T-helper 2 cell (primary cell): ENCODE data around the gene TEX28.
"Not testable (repeated sequence)": the region's sequence is repeated elsewhere in the genome, so short reads cannot be mapped to it uniquely, and the experiment has no call there.

Source experiments
- DNase-seq, 5 experiments: peaks; one replicate each; pipeline versions ENCODE4 v3.0.0 to v3.0.0-alpha.2; 2012 to 2022

Gene TEX28

DNA sequence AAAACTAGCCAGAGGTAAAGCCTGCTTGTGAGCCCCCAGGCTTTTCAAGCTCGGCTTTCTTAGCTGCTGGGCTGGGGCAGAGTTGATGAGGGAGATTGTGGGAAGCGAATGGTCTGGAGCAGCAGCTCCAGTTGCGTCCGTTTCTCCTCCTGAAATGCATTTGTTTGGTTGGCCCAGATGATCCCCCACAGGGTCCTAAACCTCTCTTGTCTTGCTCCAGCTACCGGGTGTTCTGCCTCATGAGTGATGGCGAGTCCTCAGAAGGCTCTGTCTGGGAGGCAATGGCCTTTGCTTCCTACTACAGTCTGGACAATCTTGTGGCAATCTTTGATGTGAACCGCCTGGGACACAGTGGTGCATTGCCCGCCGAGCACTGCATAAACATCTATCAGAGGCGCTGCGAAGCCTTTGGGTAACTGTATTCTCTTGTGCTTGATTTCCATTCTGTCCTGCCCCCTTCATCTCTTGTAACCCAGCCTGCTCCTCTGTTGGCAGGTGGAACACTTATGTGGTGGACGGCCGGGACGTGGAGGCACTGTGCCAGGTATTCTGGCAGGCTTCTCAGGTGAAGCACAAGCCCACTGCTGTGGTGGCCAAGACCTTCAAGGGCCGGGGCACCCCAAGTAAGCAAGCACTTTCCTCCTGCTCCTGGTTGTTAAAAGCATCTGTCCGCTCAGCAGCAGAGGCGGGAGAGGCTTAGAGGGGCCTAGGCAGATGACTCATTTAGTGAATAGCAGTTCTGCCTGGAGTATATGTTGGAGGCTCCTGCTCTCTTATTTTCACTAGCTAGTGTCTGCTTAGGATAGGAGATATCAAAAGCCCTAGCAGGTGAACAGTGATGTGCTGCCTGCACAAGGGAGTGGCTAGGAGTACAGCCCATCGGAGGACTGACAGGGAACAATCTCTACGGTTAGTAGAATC is 16.0 kb upstream of the TEX28 start:
- no peak for DNase-seq

DNA sequence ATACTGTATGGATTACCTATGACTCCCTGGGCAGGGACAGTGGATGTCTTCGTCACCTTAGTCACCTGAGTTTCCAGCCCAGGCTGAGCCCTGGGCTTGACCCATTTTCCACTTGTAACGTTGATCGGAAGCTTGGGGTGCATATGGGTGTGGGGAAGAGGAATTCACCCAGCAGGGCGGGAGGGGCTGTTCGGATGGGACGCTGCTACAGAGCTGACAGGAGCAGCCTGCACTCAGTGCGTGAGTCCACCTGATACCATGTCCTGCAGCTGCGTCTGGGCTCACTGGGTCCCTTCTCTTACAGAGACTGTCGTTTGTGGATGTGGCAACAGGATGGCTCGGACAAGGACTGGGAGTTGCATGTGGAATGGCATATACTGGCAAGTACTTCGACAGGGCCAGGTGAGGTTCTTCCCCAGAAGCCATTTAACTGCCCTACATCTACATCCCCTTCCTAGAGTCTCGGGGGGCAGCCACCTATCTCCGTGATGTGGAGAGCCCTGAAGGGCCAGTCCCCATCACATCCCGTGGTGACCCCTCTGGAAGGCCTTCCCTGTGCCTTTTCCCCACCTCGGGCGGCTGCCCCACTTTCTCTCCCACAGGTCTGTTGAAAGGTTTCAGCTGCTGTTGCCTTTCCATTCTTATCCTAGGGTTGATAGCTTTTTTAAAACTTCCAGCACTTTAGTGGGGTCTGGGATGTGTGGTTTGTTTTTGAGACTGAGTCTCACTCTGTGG is 14.3 kb upstream of the TEX28 start:
- DNase-seq: no peak

DNA sequence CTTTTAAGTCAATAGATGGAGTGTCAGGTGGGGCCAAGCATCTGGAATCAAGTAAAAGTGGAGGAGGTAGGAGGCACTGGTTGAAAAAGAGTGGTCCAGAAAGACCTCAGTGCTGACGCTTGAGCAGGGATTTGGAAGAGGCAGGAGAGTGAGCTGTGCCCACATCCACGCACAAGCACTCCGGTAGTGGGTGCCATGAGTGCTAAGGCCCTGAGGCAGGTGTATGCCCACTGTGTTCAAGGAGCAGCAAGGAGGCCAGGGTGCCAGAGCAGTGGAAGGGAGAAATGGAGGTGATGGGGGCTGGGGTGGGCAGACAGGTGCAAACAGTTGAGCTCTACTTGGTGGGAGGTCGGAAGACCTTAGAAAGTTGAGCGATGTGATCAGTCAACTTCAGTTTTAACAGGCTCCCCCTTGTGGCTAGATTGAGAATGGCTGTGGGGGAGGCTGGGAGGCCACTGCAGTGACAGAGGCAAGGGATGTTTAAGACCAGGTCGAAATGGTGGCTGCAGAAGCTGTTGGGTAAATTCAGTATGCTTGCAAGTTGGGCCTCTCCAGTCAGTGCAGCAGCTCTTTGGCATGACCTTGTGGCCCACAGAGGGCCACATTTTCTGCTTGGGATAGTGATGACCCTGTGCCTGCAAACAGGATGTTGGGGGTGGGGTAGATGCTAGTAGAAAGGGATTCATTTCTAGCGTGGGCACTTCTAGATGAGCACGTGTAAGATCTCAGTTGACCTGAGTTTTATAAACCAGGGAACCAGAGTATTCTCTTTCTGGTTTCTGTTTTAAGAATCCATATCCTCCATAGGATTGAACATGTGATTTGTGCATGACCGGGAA is 13.4 kb upstream of the TEX28 start:
- DNase-seq: peak; percentile 33 to 79 (median 67)

- no peak for DNase-seq
Measured at GRCh38 chrX:154307202-154307601, 12.3 kb upstream of the TEX28 start.

DNA sequence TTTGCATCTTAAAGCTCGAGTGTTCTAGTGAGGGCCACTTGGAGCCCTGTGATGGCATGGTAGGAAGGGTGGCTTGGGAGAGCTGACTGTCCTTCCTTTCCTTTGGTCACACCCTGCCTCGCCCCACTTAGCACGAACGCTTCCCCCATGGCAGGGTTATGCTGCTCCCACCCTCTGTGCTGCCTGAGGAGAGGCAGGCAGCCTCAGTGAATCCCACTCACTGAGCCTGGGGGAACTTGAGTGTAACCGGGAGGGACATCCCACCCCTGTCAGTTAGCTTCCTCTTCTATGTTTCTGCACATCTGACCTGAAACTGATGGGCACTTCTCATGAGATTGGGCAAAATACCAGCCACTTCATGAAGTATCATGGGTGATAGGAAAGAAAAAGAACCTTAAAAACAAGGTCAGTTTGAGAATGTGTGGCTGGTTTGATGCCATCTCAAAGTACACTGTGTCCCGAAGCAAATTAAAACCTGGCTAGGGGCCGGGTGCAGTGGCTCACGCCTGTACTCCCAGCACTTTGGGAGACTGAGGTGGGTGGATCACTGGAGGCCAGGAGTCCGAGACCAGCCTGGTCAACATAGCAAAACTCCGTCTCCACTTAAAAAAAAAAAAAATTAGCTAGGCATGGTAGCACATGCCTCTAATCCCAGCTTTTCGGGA is 10.7 kb upstream of the TEX28 start:
- no peak for DNase-seq

DNA sequence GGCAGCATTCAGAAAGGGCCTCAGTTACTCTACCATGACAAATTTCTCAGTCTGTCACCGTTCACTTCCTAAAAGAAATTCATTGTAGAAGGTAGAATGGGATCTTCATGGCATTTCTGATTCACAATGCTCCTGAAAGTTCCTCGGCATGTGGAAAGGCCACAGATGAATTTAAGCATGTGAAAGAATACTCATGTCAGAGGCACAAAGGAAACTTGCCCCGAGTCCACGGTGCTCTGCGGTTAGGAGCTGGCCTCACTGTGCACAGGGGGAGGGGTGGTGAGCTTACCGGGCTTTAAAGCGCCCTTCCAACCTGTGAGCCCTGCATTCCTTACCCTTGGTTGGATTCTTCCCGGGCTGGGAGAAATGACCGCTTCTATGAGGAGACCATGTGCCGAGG is 9.9 kb upstream of the TEX28 start:
- DNase-seq: no peak

GRCh38 chrX:154303476-154303875 is 8.6 kb upstream of the TEX28 start:
- no peak for DNase-seq

- not testable (repeated sequence) for DNase-seq
Measured at GRCh38 chrX:154302998-154303397, 8.1 kb upstream of the TEX28 start.

- DNase-seq: no peak
Measured at GRCh38 chrX:154300816-154301215, 5.9 kb upstream of the TEX28 start.

DNA sequence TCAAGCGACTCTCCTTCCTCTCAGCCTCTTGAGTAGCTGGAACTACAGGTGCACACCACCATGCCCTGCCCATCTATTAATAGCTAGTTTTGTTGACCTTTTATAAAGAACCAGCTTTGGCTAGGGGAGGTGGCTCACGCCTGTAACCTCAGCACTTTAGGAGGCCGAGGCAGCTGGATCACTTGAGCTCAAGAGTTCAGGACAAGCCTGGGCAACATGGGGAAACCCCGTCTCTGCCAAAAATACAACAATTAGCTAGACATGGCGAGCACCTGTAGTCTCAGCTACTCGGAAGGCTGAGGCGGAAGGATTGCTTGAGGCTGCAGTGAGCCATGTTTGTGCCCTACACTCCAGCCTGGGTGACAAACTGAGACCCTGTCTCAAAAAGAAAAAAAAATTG is 3.4 kb upstream of the TEX28 start:
- DNase-seq: no peak

- no peak for DNase-seq
Measured at GRCh38 chrX:154296731-154297130, 1.8 kb upstream of the TEX28 start.

DNA sequence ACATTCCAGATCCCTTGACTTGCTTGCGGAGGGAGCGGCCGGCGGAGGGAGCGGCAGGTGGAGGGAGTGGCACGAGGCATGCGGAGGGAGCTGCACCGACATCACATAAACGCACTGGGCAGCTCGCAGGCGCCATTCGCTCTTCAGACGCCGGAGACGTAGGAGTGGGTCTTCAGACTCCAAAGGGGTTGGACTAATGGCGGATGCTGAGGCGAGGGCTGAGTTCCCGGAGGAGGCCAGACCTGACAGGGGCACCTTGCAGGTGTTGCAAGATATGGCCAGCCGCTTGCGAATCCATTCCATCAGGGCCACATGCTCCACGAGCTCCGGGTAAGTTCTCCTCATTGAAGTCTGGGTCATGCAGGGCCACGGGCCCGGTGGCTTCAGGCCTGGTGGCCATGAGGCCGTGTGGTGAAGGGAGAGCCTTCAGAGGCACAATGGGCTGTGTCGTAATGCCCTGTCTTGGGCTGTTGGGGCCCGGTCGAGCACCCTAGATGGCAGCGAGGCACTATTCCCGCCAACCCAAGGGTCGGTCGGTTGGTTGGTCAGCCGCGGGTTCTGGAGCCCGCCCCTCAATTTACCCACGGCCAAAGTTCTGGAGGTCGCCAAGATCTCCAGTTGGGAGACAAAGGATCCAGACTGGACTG is 863 bp upstream of the TEX28 start, which contains the start of gene TKTL1:
Gene TKTL1 (plus strand): TSS at position 132 of the 647 bp plus-strand sequence. CDS start 65 bp downstream, at position 197.
- no peak for DNase-seq

DNA sequence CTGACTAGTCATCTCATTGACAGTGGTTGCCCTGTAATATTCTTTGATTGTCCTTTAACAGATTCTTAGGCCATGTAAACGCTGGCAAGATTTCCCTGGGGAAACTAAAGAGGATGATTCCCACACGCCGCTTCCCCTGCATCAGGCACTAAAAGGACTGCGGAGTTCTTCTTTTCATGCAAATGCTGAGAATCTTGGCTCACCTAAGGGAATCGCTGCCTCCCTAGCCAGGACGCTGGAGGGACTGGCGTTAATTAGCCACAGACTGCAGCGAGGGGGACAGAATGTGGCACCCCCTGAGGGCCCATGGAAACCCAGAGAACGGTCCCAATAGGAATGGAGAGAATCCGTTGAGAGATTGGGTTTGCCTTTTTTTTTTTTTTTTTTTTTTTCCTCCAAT is 8.5 kb downstream of the TEX28 start:
- DNase-seq: not testable (repeated sequence)

DNA sequence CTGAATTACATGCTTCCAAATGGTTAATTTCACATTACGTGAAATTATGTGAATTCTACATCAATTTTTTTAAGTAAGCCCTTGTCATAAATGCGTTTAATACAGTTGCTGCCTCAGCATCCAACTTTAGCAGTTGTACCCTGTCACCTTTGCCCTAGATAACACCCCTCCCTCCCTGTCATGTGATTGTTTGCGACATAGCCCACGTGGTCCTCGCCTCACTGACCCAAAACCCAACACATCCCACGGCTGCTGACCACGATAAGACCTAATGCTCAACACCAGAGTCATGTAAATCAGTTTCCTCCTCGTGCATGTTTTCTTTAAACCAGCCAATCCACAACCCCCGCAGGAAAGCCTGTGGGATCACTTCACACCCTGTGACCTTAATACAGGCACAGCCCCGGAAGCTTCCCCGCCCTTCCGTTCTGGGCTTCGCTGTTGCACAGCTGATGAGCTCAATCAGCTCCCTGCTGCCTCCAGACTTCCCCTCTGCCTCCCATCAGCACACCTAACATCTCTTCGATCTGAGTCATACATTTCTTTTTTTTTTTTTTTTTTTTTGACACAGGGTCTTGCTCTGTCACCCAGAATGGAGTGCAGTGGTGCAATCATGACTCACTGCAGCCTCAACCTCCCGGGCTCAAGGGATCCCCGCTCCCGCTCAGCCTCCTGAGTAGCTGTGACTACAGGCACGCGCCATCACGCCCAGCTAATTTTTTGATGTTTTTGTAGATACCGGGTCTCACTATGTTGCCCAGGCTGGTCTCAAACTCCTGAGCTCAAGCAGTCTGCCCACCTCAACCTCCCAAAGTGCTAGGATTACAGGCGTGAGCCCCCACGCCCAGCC is 10.2 kb downstream of the TEX28 start:
- DNase-seq: not testable (repeated sequence)

- DNase-seq: not testable (repeated sequence)
Measured at GRCh38 chrX:154269245-154269644, 25.7 kb downstream of the TEX28 start.

DNA sequence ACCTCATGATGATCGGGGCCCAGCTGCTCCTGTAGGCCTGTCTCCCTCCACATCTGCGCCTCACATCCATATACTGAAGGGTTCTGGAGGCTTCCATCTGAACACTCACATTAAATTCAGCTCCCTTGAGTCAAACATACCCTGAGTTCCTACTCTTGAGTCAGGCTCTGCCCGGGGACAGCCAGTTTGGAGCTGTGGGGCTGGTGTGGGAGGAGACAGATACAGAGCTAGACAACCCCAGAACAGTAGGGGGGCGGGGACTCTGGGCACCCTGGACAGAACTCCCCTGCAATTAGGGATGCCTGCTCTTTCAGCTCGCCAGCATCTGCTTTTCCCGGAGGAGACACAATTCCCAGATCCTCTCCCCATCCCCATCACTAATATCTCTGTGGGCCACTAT is 31.9 kb downstream of the TEX28 start:
- not testable (repeated sequence) for DNase-seq

- not testable (repeated sequence) for DNase-seq
Measured at GRCh38 chrX:154258711-154259110, 36.2 kb downstream of the TEX28 start.

GRCh38 chrX:154257282-154257681 is 37.6 kb downstream of the TEX28 start, which contains the start of gene OPN1MW3:
Gene OPN1MW3, plus strand, starts transcription at chrX:154257582. Its CDS starts 38 bp downstream, at chrX:154257620.
- not testable (repeated sequence) for DNase-seq

GRCh38 chrX:154248076-154248475 is 46.8 kb downstream of the TEX28 start:
- DNase-seq: not testable (repeated sequence)

GRCh38 chrX:154247377-154248045 is 47.4 kb downstream of the TEX28 start:
- DNase-seq: peak in 1 of 5 experiments; percentile 80
